B cell (primary cell): ENCODE measurements around the gene CSNK1E. TPM values are rescaled to one million over a fixed set of nuclear protein-coding genes. Genes with fewer than 3 reads are reported as not detected.

Source experiments
- ATAC-seq: fragments of 200-7000 bp; cut with Tn5 transposase; one replicate; pipeline ENCODE4 v1.10.0; 2021; ENCODE audit warnings: low read depth, mild to moderate bottlenecking, moderate number of reproducible peaks, moderate library complexity
- CTCF ChIA-PET: fragments of 350-600 bp; sonication (Branson Sonifier 250); formaldehyde crosslinking; loops from one replicate; lab custom pipeline; 2021; ENCODE audit warnings: antibody characterized with exemption, inconsistent platforms; lab: Charles Lee
- POLR2A ChIA-PET: fragments of 350-600 bp; sonication (Branson Sonifier 250); formaldehyde crosslinking; loops from one replicate; lab custom pipeline; 2021; ENCODE audit warnings: antibody characterized with exemption; lab: Charles Lee
- DNase-seq: peaks from one replicate; pipeline ENCODE4 v3.0.0; 2013
- H2AFZ ChIP-seq: 2 replicates; pipeline ENCODE4 v1.6.1; 2012; ENCODE audit warnings: mild to moderate bottlenecking, low read depth, low read length; ENCODE audit not compliant: insufficient read depth, poor library complexity, severe bottlenecking
- H3K27ac ChIP-seq, 2 donors: 1 replicate in 1 of 2; 2 replicates in 1 of 2; pipeline ENCODE4 v1.5.1; 2012 to 2013; ENCODE audit warnings: low read length in 2 of 2, mild to moderate bottlenecking in 2 of 2, moderate library complexity in 1 of 2
- H3K27me3 ChIP-seq, 4 experiments: fragments of 200-600 bp in 1 of 4; sonication (generic) in 1 of 4; replicated peaks in 1 of 4; 1 replicate in 2 of 4; 2 replicates in 2 of 4; pipeline versions ENCODE4 v1.6.1 to v1.7.0; 2013 to 2016; ENCODE audit warnings: low read length in 3 of 4, mild to moderate bottlenecking in 2 of 4, mixed read lengths in 1 of 4, moderate library complexity in 1 of 4; ENCODE audit not compliant: insufficient read depth in 4 of 4, control insufficient read depth in 3 of 4; ENCODE audit errors: control extremely low read depth in 1 of 4
- H3K36me3 ChIP-seq, 2 experiments: replicated peaks in 1 of 2; 1 replicate in 1 of 2; 2 replicates in 1 of 2; pipeline versions ENCODE4 v1.6.1 to v1.7.1; 2013; ENCODE audit warnings: low read length in 1 of 2; ENCODE audit not compliant: insufficient read depth in 2 of 2, control insufficient read depth in 1 of 2; ENCODE audit errors: control extremely low read depth in 1 of 2, extremely low read depth in 1 of 2
- H3K4me1 ChIP-seq, 2 donors: fragments of 200-600 bp in 1 of 2; sonication (generic) in 1 of 2; 1 replicate in 1 of 2; 2 replicates in 1 of 2; pipeline versions ENCODE4 v1.5.1 to v1.6.1; 2013 to 2017; ENCODE audit warnings: low read length in 2 of 2; ENCODE audit not compliant: control insufficient read depth in 2 of 2, insufficient read depth in 2 of 2
- H3K4me2 ChIP-seq: replicated peaks from 2 replicates; pipeline ENCODE3; 2012; ENCODE audit warnings: mild to moderate bottlenecking, low read depth, low read length; ENCODE audit not compliant: poor library complexity, severe bottlenecking
- H3K4me3 ChIP-seq, 5 experiments: fragments of 200-600 bp in 1 of 5; sonication (generic) in 1 of 5; 1 replicate in 3 of 5; 2 replicates in 2 of 5; pipeline versions ENCODE4 v1.5.1 to v1.7.0; 2011 to 2016; ENCODE audit warnings: low read length in 4 of 5, mild to moderate bottlenecking in 4 of 5, low read depth in 2 of 5, control low read depth in 1 of 5, moderate library complexity in 1 of 5; ENCODE audit not compliant: insufficient read depth in 1 of 5; ENCODE audit errors: control extremely low read depth in 1 of 5, extremely low read depth in 1 of 5
- H3K79me2 ChIP-seq: fragments of 200-600 bp; sonication (generic); one replicate; pipeline ENCODE4 v1.6.0; 2016; ENCODE audit warnings: low read length; ENCODE audit not compliant: control insufficient read depth, insufficient read depth
- H3K9ac ChIP-seq: fragments of 200-600 bp; sonication (generic); 2 replicates; pipeline ENCODE4 v1.6.1; 2017; ENCODE audit warnings: mild to moderate bottlenecking, low read length, moderate library complexity
- H3K9me3 ChIP-seq, 3 donors: one replicate each; pipeline versions ENCODE4 v1.6.1 to v1.7.1; 2013; ENCODE audit warnings: low read length in 2 of 3; ENCODE audit not compliant: control insufficient read depth in 2 of 3, insufficient read depth in 1 of 3; ENCODE audit errors: control extremely low read depth in 1 of 3
- H4K20me1 ChIP-seq: 2 replicates; pipeline ENCODE4 v1.6.0; 2012; ENCODE audit warnings: mild to moderate bottlenecking, low read length; ENCODE audit not compliant: insufficient read depth, control insufficient read depth, poor library complexity, severe bottlenecking
- H3K27ac Mint-ChIP-seq: one replicate; pipeline ENCODE4 v1.8.0; 2021; ENCODE audit warnings: mixed read lengths
- H3K27me3 Mint-ChIP-seq: one replicate; pipeline ENCODE4 v1.8.0; 2021; ENCODE audit warnings: mixed read lengths
- H3K4me1 Mint-ChIP-seq: one replicate; pipeline ENCODE4 v1.8.0; 2021; ENCODE audit warnings: mixed read lengths
- H3K4me3 Mint-ChIP-seq: one replicate; pipeline ENCODE4 v1.8.0; 2021; ENCODE audit warnings: mixed read lengths
- H3K9me3 Mint-ChIP-seq: one replicate; pipeline ENCODE4 v1.8.0; 2022; ENCODE audit warnings: mixed read lengths; ENCODE audit not compliant: insufficient read depth
- CTCF ChIP-seq: fragments of 200-600 bp; IDR thresholded peaks from one replicate; pipeline ENCODE4 v1.8.0; 2022; ENCODE audit warnings: antibody characterized with exemption, mild to moderate bottlenecking
- EZH2 ChIP-seq: IDR thresholded peaks from 2 replicates; pipeline ENCODE4 v1.6.1; 2012; ENCODE audit warnings: borderline replicate concordance, low read depth, mild to moderate bottlenecking, moderate library complexity, low read length; ENCODE audit not compliant: insufficient read depth, poor library complexity, severe bottlenecking
- WGBS: methylation state at CpG from one replicate; pipeline ENCODE4 v1.1.5; 2013; ENCODE audit warnings: missing lambda C conversion rate; ENCODE audit not compliant: insufficient coverage; 5-methylcytosine and 5-hydroxymethylcytosine counted together
- intact Hi-C: fragments of 100-400 bp; cut with micrococcal nuclease; formaldehyde crosslinking; loops from one replicate; pipeline ENCODE4 v1.10.0; 2022
- polyA plus RNA-seq: library from polyadenylated mRNA; depleted of rRNA; stranded (reverse); fragments of >200 nt; gene quantifications from 2 replicates; pipeline ENCODE4 v1.2.3, GENCODE V29; 2012
- total RNA-seq, 2 donors: library from RNA; stranded (reverse); fragments of 120-200 nt in 1 of 2; gene quantifications; 1 replicate in 1 of 2; 2 replicates in 1 of 2; pipeline versions ENCODE4 v1.2.3 to v1.2.4, GENCODE V29; 2013 to 2022

CSNK1E gene
- total and polyA plus RNA-seq, 2 donors (not counting 1 experiment from before 2014, with no cell fraction given) = 113 to 133 TPM

- POLR2A ChIA-PET = interaction anchor here (0.6 kb wide), 1 partner anchor 19 kb away, joined by 3 read pairs; no protein-coding TSS in a partner anchor
- Mint-ChIP-seq H3K27ac (peak overlapping the region; percentile 46), H3K27me3 (no peaks in the 10 kb centered on the region), H3K4me3 (no peak overlapping the region), H3K9me3 (no peaks in the 10 kb centered on the region), H3K4me1 (peaks cover 48% of the 10 kb centered on the region)
- H3K36me3 ChIP-seq = no peaks in the 10 kb centered on the region
- no peaks in the 10 kb centered on the region for H3K9me3 ChIP-seq
- no peak overlapping the region for H3K27ac ChIP-seq
- intact Hi-C loops = loop anchor here (5.0 kb wide), 1 partner anchor 108 kb away; no protein-coding TSS in a partner anchor
- ATAC-seq (no peak), DNase-seq (no peak)
- no peak overlapping the region for H3K4me3 ChIP-seq
- peaks cover 22% of the 10 kb centered on the region for H3K79me2 ChIP-seq
- no peak overlapping the region for H3K9ac ChIP-seq
- WGBS = 91% methylated on average over 8 of the region's 13 CpGs
- no peaks in the 10 kb centered on the region for H4K20me1 ChIP-seq
- TF ChIP-seq CTCF = no peak
- TF ChIP-seq EZH2 = no peak
- H3K27me3 ChIP-seq = no peaks in the 10 kb centered on the region
- CTCF ChIA-PET = interaction anchor here (0.9 kb wide), 2 partner anchors 156 to 302 kb away, joined by 3 to 5 read pairs; no protein-coding TSS in a partner anchor
- peaks cover 15 to 29% of the 10 kb centered on the region in 2 donors for H3K4me1 ChIP-seq
- no peak overlapping the region for H2AFZ ChIP-seq
- H3K4me2 ChIP-seq = no peak overlapping the region
Measured at GRCh38 chr22:38270091-38270992, 46.9 kb downstream of the CSNK1E start.

DNA sequence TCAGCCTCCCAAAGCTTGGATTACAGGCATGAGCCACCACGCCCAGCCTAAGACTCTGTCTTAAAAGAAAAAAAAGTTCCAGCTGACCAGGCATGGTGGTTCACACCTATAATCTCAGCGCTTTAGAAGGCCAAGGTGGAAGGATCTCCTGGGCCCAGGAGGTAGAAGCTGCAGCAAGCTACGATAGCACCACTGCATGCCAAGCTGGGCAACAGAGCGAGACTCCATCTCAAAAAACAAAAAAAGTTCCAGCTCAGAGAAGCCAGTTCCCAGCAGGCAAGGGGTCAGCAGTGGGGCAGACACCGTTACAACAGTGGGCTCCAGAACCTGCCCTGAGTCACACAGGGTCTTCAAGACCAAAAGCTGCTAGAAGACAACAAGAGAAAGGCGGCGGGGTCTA is 47.8 kb downstream of the CSNK1E start:
- H3K4me3 Mint-ChIP-seq = no peak overlapping the region
- Histone ChIP-seq H3K4me1 (peaks cover 15 to 29% of the 10 kb centered on the region in 2 donors), H4K20me1 (no peaks in the 10 kb centered on the region), H3K9me3 (no peaks in the 10 kb centered on the region), H3K36me3 (no peaks in the 10 kb centered on the region), H3K4me2 (no peak overlapping the region), H3K27ac (no peak overlapping the region), H3K4me3 (no peak overlapping the region), H2AFZ (no peak overlapping the region), H3K27me3 (no peaks in the 10 kb centered on the region), H3K79me2 (peaks cover 24% of the 10 kb centered on the region), H3K9ac (no peak overlapping the region)
- H3K27ac Mint-ChIP-seq = no peak overlapping the region
- intact Hi-C loops = no loop called here
- no peak for TF ChIP-seq CTCF
- TF ChIP-seq EZH2 = no peak
- peaks cover 43% of the 10 kb centered on the region for H3K4me1 Mint-ChIP-seq
- WGBS = 93% methylated on average over 7 of the region's 7 CpGs
- no peaks in the 10 kb centered on the region for H3K27me3 Mint-ChIP-seq
- ChIA-PET CTCF (interaction anchor here (0.8 kb wide), 1 partner anchor 8 kb away, joined by 3 read pairs; no protein-coding TSS in a partner anchor), POLR2A (interaction anchor here (0.6 to 0.9 kb wide), 2 partner anchors 9 to 18 kb away, joined by 3 read pairs; no protein-coding TSS in a partner anchor)
- H3K9me3 Mint-ChIP-seq = no peaks in the 10 kb centered on the region
- DNase-seq = no peak
- ATAC-seq = no peak
